PC-9 (cell line): ENCODE measurements around the gene KCNAB2. TPM values are rescaled to one million over a fixed set of nuclear protein-coding genes. Genes with fewer than 3 reads are reported as not detected.

ENCODE experiments used
- BruUV-seq: library from RNA; stranded (reverse); fragments of 400-500 nt; replicated peaks from 2 replicates; lab custom pipeline; 2021; lab: Mats Ljungman, UMichigan
- CTCF ChIA-PET: fragments of 300-600 bp; sonication (Branson Sonifier 250); formaldehyde crosslinking; loops from one replicate; lab custom pipeline; 2022; ENCODE audit warnings: antibody characterized with exemption; lab: Charles Lee
- POLR2A ChIA-PET: fragments of 300-600 bp; sonication (Branson Sonifier 250); formaldehyde crosslinking; loops from one replicate; lab custom pipeline; 2022; ENCODE audit warnings: antibody characterized with exemption; ENCODE audit not compliant: unreplicated experiment; lab: Charles Lee
- DNase-seq, 2 experiments: peaks; one replicate each; pipeline versions ENCODE4 v3.0.0 to v3.0.0-alpha.2; 2015 to 2022; ENCODE audit warnings: mixed read lengths in 1 of 2
- H2AFZ ChIP-seq: fragments of 200-600 bp; sonication (generic); 2 replicates; pipeline ENCODE4 v1.8.1; 2017; ENCODE audit warnings: antibody characterized with exemption
- H3F3A ChIP-seq: fragments of 200-600 bp; sonication (generic); 2 replicates; pipeline ENCODE4 v1.8.1; 2017; ENCODE audit warnings: antibody characterized with exemption, mild to moderate bottlenecking, low read depth; ENCODE audit not compliant: insufficient read depth
- H3K27ac ChIP-seq: fragments of 200-600 bp; sonication (generic); 2 replicates; pipeline ENCODE4 v1.6.1; 2016; ENCODE audit warnings: mixed run types
- H3K27me3 ChIP-seq: fragments of 200-600 bp; sonication (generic); 2 replicates; pipeline ENCODE4 v1.6.1; 2016; ENCODE audit warnings: low read depth, mixed run types; ENCODE audit not compliant: insufficient read depth
- H3K36me3 ChIP-seq: fragments of 200-600 bp; sonication (generic); 2 replicates; pipeline ENCODE4 v1.6.1; 2016; ENCODE audit warnings: low read depth, mixed run types
- H3K4me1 ChIP-seq: fragments of 200-600 bp; sonication (generic); replicated peaks from 2 replicates; pipeline ENCODE4 v1.6.1; 2016; ENCODE audit warnings: mixed run types; ENCODE audit not compliant: insufficient read depth
- H3K4me2 ChIP-seq: fragments of 200-600 bp; sonication (generic); 2 replicates; pipeline ENCODE4 v1.6.1; 2017; ENCODE audit warnings: mixed run types
- H3K4me3 ChIP-seq: fragments of 200-600 bp; sonication (generic); 2 replicates; pipeline ENCODE4 v1.6.1; 2016; ENCODE audit warnings: mixed run types
- H3K79me2 ChIP-seq: fragments of 200-600 bp; sonication (generic); 2 replicates; pipeline ENCODE4 v1.6.1; 2017; ENCODE audit warnings: low read depth, mixed run types
- H3K9me2 ChIP-seq: fragments of 200-600 bp; sonication (generic); 2 replicates; pipeline ENCODE4 v1.8.1; 2017; ENCODE audit warnings: mild to moderate bottlenecking; ENCODE audit not compliant: insufficient read depth
- H3K9me3 ChIP-seq: fragments of 200-600 bp; sonication (generic); 2 replicates; pipeline ENCODE4 v1.8.1; 2016; ENCODE audit warnings: low read depth; ENCODE audit not compliant: insufficient read depth
- H4K20me1 ChIP-seq: fragments of 200-600 bp; sonication (generic); 2 replicates; pipeline ENCODE4 v1.8.1; 2017; ENCODE audit not compliant: insufficient read depth
- EZH2 ChIP-seq: fragments of 200-600 bp; sonication (generic); IDR thresholded peaks from 2 replicates; pipeline ENCODE4 v1.8.0; 2017; ENCODE audit warnings: antibody characterized with exemption, low read depth
- intact Hi-C: fragments of 100-400 bp; cut with micrococcal nuclease; formaldehyde crosslinking; loops from one replicate; pipeline ENCODE4 v1.10.0; 2022; ENCODE audit not compliant: unreplicated experiment
- total RNA-seq: library from RNA; stranded (reverse); gene quantifications from 2 replicates; pipeline ENCODE4 v1.2.3, GENCODE V29; 2021
- TF ChIP-seq, protein P1 (sequence below): fragments of 200-600 bp; sonication (generic); conservative IDR thresholded peaks from 2 replicates; pipeline ENCODE4 v1.6.1; 2017; ENCODE audit warnings: mixed run types, antibody characterized with exemption, mild to moderate bottlenecking, moderate library complexity

The KCNAB2 gene
- total RNA-seq, 1 experiment from 2014 or later, result 19.6 TPM

DNA sequence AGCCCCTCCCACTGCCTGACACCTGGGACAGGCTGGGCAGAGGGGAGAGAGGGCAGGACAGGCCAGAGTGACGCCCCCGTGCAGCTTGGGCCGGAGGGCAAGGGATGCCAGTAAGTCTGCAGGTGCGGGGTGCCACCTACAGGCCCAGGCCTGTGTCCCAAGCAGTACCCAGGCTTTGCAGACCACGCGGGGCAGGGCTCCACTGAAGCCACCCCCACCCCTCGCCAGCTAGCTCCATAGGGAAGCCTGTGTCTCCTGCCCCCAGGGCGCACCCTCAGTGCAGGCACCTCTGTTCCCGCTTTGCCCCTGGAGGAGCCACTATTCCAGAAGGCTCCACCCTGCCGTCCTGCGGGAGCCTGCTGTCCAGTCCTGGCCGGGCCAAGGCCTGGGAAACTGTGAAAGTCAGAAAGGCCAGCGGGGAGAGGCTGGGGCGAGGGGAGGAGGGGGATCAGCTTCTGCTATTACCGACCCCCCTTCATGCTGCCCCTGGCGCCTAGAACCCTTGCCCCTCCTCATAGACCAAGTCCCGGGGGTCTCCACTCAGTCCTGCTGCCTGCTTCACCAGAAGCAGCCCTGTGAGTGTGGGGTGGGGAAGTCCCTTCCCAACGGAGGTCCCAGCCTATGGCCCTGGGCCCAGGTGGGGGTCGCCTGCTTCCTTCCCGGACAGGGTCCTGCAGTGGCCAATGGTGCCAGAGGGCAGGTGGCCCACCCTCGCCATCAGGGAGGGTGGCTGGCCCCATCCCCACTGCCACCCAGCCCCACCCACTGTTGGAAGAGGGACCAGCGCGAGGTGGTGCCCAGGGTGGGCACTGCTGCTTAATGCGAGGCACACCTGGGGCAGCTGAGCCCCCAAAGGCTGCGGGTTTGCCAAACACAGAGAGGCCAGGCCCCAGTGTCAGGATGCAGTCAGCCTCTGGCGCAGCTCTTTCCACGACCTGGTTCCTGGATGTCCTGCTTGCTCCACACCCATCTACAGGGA lies 54.4 kb downstream of the KCNAB2 start:
- peak in 1 of 2 experiments; percentile 43 for DNase-seq
- Histone ChIP-seq H3K27ac (no peak overlapping the region), H4K20me1 (no peaks in the 10 kb centered on the region), H3K9me2 (no peaks in the 10 kb centered on the region), H3K4me1 (no peaks in the 10 kb centered on the region), H3K79me2 (no peaks in the 10 kb centered on the region), H3K9me3 (no peaks in the 10 kb centered on the region), H3F3A (no peaks in the 10 kb centered on the region), H3K4me2 (no peak overlapping the region), H3K27me3 (peaks cover 13% of the 10 kb centered on the region; the same call in 1 of the 2 replicates), H2AFZ (no peak overlapping the region), H3K36me3 (no peaks in the 10 kb centered on the region), H3K4me3 (no peak overlapping the region)
- POLR2A ChIA-PET, result no interaction called here
- intact Hi-C loops, result loop anchor here (2.0 kb wide), 1 partner anchor 41 kb away; no protein-coding TSS in a partner anchor
- TF ChIP-seq, protein P1, sequence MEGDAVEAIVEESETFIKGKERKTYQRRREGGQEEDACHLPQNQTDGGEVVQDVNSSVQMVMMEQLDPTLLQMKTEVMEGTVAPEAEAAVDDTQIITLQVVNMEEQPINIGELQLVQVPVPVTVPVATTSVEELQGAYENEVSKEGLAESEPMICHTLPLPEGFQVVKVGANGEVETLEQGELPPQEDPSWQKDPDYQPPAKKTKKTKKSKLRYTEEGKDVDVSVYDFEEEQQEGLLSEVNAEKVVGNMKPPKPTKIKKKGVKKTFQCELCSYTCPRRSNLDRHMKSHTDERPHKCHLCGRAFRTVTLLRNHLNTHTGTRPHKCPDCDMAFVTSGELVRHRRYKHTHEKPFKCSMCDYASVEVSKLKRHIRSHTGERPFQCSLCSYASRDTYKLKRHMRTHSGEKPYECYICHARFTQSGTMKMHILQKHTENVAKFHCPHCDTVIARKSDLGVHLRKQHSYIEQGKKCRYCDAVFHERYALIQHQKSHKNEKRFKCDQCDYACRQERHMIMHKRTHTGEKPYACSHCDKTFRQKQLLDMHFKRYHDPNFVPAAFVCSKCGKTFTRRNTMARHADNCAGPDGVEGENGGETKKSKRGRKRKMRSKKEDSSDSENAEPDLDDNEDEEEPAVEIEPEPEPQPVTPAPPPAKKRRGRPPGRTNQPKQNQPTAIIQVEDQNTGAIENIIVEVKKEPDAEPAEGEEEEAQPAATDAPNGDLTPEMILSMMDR, result peak; percentile 34; the same call in 1 of the 2 replicates
- no peak for TF ChIP-seq EZH2
- CTCF ChIA-PET, result interaction anchor here (0.5 to 0.7 kb wide), 2 partner anchors 39 to 127 kb away, joined by 4 to 8 read pairs; no protein-coding TSS in a partner anchor
- BruUV-seq, result no TSS peak

DNA sequence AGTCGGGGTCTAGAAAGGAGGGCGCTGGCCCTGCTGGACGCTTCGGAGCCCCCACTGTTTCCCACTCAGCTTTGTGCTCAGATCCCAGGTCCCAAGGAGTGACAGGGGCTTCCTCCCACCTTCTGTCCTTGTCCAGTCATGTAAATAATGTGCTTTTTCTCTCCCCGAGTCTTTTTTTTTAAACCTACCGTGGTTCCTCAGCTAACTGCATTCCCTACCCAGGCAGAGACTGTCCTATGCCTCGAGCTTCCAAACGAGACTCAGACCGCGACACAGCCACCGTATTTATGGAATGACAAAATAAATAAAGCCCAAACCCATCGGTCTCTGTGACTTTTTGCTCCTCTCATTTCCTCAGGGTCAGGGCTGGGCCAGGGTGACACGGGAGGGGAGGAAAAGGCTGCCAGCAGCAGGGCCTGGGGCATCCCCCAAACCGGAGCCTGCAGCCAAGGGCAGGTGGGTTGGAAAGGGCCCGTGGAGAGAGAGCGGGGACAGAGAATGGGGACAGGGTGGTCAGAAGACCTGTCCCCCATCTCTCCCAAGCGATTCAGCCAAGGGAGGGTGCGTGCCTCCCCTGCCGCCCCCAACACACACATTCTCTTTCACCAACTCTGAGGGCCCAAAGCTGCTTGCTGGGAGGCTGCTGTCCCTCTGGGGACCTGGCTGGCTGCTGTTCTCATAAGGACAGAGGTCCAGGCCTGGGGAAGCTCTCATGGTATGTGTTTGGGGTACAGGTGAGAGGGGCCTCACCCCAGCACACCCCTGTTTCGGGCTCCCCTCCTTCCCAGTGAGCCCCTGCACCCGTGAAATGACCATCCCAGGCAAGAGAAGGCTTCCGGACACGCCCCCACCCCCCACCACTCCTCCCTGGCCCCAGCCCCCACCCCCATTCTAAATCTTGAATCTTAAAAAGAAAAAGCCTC lies 55.4 kb downstream of the KCNAB2 start:
- Histone ChIP-seq H3K79me2 (no peaks in the 10 kb centered on the region), H3K9me3 (no peaks in the 10 kb centered on the region), H2AFZ (no peak overlapping the region), H3K27ac (no peak overlapping the region), H4K20me1 (no peaks in the 10 kb centered on the region), H3K4me2 (no peak overlapping the region), H3F3A (no peaks in the 10 kb centered on the region), H3K36me3 (no peaks in the 10 kb centered on the region), H3K4me3 (no peak overlapping the region), H3K27me3 (peaks cover 13% of the 10 kb centered on the region; the same call in 1 of the 2 replicates), H3K9me2 (no peaks in the 10 kb centered on the region), H3K4me1 (no peaks in the 10 kb centered on the region)
- no peak for DNase-seq
- intact Hi-C loops, result no loop called here
- POLR2A ChIA-PET, result no interaction called here
- no TSS peak for BruUV-seq
- CTCF ChIA-PET, result interaction anchor here (0.6 to 0.8 kb wide), 3 partner anchors 49 to 170 kb away, joined by 4 to 11 read pairs (median 6); partner anchors contain the start of gene ICMT
- TF ChIP-seq, protein P1, result no peak
- no peak for TF ChIP-seq EZH2
